GM12878 (cell line): ENCODE data around the gene TTC23L. TPM values are rescaled to one million over a fixed set of nuclear protein-coding genes. Genes with fewer than 3 reads are reported as not detected.

Experiments used
- ATAC-seq: fragments of 200-7000 bp; cut with Tn5 transposase; 3 replicates; pipeline ENCODE4 v1.9.1; 2020; ENCODE audit warnings: mild to moderate bottlenecking, moderate library complexity
- BruUV-seq: library from RNA; stranded (reverse); fragments of 400-500 nt; replicated peaks from 2 replicates; lab custom pipeline; 2021; lab: Mats Ljungman, UMichigan
- CTCF ChIA-PET: fragments of 300-600 bp; sonication (Branson Sonifier 250); formaldehyde crosslinking; extraction: SDS; loops from one replicate; lab custom pipeline; 2021; ENCODE audit warnings: inconsistent platforms; lab: Yijun Ruan, JAX
- POLR2A ChIA-PET: fragments of 350-600 bp; formaldehyde crosslinking; extraction: SDS; loops from one replicate; lab custom pipeline; 2021; ENCODE audit warnings: inconsistent platforms; lab: Charles Lee
- RAD21 ChIA-PET: fragments of 300-600 bp; sonication (Branson Sonifier 250); formaldehyde crosslinking; loops from one replicate; lab custom pipeline; 2023; ENCODE audit warnings: antibody characterized with exemption; ENCODE audit not compliant: unreplicated experiment; lab: Charles Lee
- SMC1A ChIA-PET: fragments of 300-600 bp; sonication (Branson Sonifier 250); formaldehyde crosslinking; loops from one replicate; lab custom pipeline; 2023; ENCODE audit not compliant: unreplicated experiment, uncharacterized antibody; lab: Charles Lee
- DNase-seq: peaks from one replicate; pipeline ENCODE4 v3.0.0-alpha.2; 2011; ENCODE audit warnings: low read depth, low spot score
- FAIRE-seq: peaks from 3 replicates; lab custom pipeline; 2011; peaks lifted over from hg19 to GRCh38; lab: Jason Lieb, UNC
- H2AFZ ChIP-seq: 2 replicates; pipeline ENCODE4 v1.6.0; 2011; ENCODE audit warnings: low read depth, low read length, control low read depth; ENCODE audit not compliant: control insufficient read depth
- H3K27ac ChIP-seq: 2 replicates; pipeline ENCODE4 v1.5.1; 2011; ENCODE audit warnings: control low read depth; ENCODE audit not compliant: control insufficient read depth, insufficient read depth
- H3K27me3 ChIP-seq, 2 experiments: replicated peaks in 1 of 2; 2 replicates each; pipeline versions ENCODE4 v1.6.0 to v1.6.1; 2011; ENCODE audit warnings: low read length in 1 of 2; ENCODE audit not compliant: control insufficient read depth in 2 of 2, insufficient read depth in 2 of 2
- H3K36me3 ChIP-seq, 2 experiments: 2 replicates each; pipeline ENCODE4 v1.5.1; 2011; ENCODE audit warnings: low read length in 1 of 2; ENCODE audit not compliant: control insufficient read depth in 2 of 2, insufficient read depth in 2 of 2
- H3K4me1 ChIP-seq: 2 replicates; pipeline ENCODE4 v1.6.1; 2011; ENCODE audit warnings: mild to moderate bottlenecking, low read length, moderate library complexity, mixed read lengths; ENCODE audit not compliant: control insufficient read depth, insufficient read depth
- H3K4me2 ChIP-seq: 2 replicates; pipeline ENCODE4 v1.6.0; 2011; ENCODE audit warnings: control low read depth; ENCODE audit not compliant: control insufficient read depth, insufficient read depth
- H3K4me3 ChIP-seq: fragments of 200-600 bp; sonication (generic); 2 replicates; pipeline ENCODE4 v1.5.1; 2016
- H3K79me2 ChIP-seq: 2 replicates; pipeline ENCODE4 v1.6.0; 2011; ENCODE audit warnings: low read length; ENCODE audit not compliant: control insufficient read depth, insufficient read depth
- H3K9ac ChIP-seq: 2 replicates; pipeline ENCODE4 v1.8.0; 2011; ENCODE audit warnings: low read length, control low read depth, mixed read lengths; ENCODE audit not compliant: control insufficient read depth, insufficient read depth
- H3K9me3 ChIP-seq: replicated peaks from 3 replicates; pipeline ENCODE4 v1.5.1; 2011; ENCODE audit warnings: mild to moderate bottlenecking, low read length; ENCODE audit not compliant: control insufficient read depth, insufficient read depth
- H4K20me1 ChIP-seq: 2 replicates; pipeline ENCODE4 v1.6.0; 2011; ENCODE audit not compliant: control insufficient read depth, insufficient read depth
- BCL3 ChIP-seq: IDR thresholded peaks from 2 replicates; pipeline ENCODE4 v1.6.1; 2011; ENCODE audit warnings: borderline replicate concordance, low read depth, mild to moderate bottlenecking, moderate library complexity, low read length; ENCODE audit not compliant: insufficient read depth, poor library complexity, severe bottlenecking
- CBFB ChIP-seq: IDR thresholded peaks from 2 replicates; pipeline ENCODE4 v1.6.1; 2016; ENCODE audit warnings: antibody characterized with exemption, low read depth
- IKZF1 ChIP-seq: fragments of 450-650 bp; conservative IDR thresholded peaks from 2 replicates; pipeline ENCODE4 v1.6.1; 2017; ENCODE audit warnings: antibody characterized with exemption, mild to moderate bottlenecking
- LARP7 ChIP-seq: fragments of 450-650 bp; IDR thresholded peaks from 2 replicates; pipeline ENCODE4 v1.6.1; 2017; ENCODE audit warnings: mild to moderate bottlenecking
- MYB ChIP-seq: fragments of 150-350 bp; IDR thresholded peaks from 2 replicates; pipeline ENCODE4 v1.6.1; 2014; ENCODE audit warnings: mild to moderate bottlenecking, low read depth, low read length, borderline replicate concordance
- NBN ChIP-seq: fragments of 450-650 bp; IDR thresholded peaks from 2 replicates; pipeline ENCODE4 v1.6.1; 2016
- PBX3 ChIP-seq: IDR thresholded peaks from 2 replicates; pipeline ENCODE4 v1.6.1; 2011; ENCODE audit warnings: mild to moderate bottlenecking, low read depth, low read length, moderate library complexity; ENCODE audit not compliant: insufficient replicate concordance
- PML ChIP-seq: IDR thresholded peaks from 2 replicates; pipeline ENCODE4 v1.6.1; 2012; ENCODE audit warnings: low read length, inconsistent platforms
- POLR2AphosphoS5 ChIP-seq: IDR thresholded peaks from 2 replicates; pipeline ENCODE4 v1.6.1; 2011; ENCODE audit warnings: mild to moderate bottlenecking, low read length, inconsistent platforms
- RB1 ChIP-seq: fragments of 450-650 bp; formaldehyde crosslinking; IDR thresholded peaks from 2 replicates; pipeline ENCODE4 v1.6.1; 2017; ENCODE audit warnings: mild to moderate bottlenecking, borderline replicate concordance
- RELA ChIP-seq: fragments of 450-650 bp; IDR thresholded peaks from 2 replicates; pipeline ENCODE4 v1.8.0; 2014; ENCODE audit warnings: borderline replicate concordance; ENCODE audit not compliant: partially characterized antibody
- TCF7 ChIP-seq: IDR thresholded peaks from 2 replicates; pipeline ENCODE4 v1.6.1; 2014; ENCODE audit warnings: antibody characterized with exemption, borderline replicate concordance
- ZZZ3 ChIP-seq: IDR thresholded peaks from 2 replicates; pipeline ENCODE4 v1.6.1; 2011; ENCODE audit warnings: low read depth; ENCODE audit not compliant: control insufficient read depth, insufficient read length
- WGBS: methylation state at CpG from one replicate; pipeline ENCODE4 v1.1.6; 2016; ENCODE audit warnings: low lambda C conversion rate; ENCODE audit not compliant: insufficient replicate concordance, insufficient coverage; ENCODE audit errors: missing lambda C conversion rate; 5-methylcytosine and 5-hydroxymethylcytosine counted together
- in situ Hi-C: fragments of 300-500 bp; cut with MboI; formaldehyde crosslinking; loops from 9 replicates; pipeline ENCODE4 v1.14.3; 2018; ENCODE audit warnings: mixed read lengths
- intact Hi-C: fragments of 100-400 bp; cut with micrococcal nuclease; formaldehyde crosslinking; loops from one replicate; pipeline ENCODE4 v1.14.2; 2022; ENCODE audit not compliant: unreplicated experiment
- polyA plus RNA-seq, 11 experiments: library from polyadenylated mRNA; depleted of rRNA in 4 of 11; unstranded in 6 of 11; stranded (reverse) in 5 of 11; fragments of >200 nt; fragmentation: Nextera tagmentation in 4 of 11; fragmentation: Illumina TruSeq in 1 of 11; extraction: Ambion mirVana in 4 of 11; extraction: Trizol in 1 of 11; gene quantifications; 1 replicate in 1 of 11; 2 replicates in 10 of 11; pipeline versions ENCODE4 v1.2.1 to v1.2.3, GENCODE V29; 2011 to 2016; ENCODE audit warnings: inconsistent platforms in 2 of 11, missing spikeins in 2 of 11, low read depth in 1 of 11
- total RNA-seq, 4 experiments: library from RNA; depleted of rRNA in 3 of 4; stranded (reverse); fragments of >200 nt in 3 of 4; fragmentation: Illumina TruSeq in 1 of 4; extraction: Trizol in 1 of 4; gene quantifications; 2 replicates each; pipeline versions ENCODE4 v1.2.1 to v1.2.3, GENCODE V29; 2013 to 2021
- TF ChIP-seq, protein P1 (sequence below): IDR thresholded peaks from 2 replicates; pipeline ENCODE4 v1.6.1; 2011; ENCODE audit warnings: low read depth, mild to moderate bottlenecking, low read length, moderate library complexity, borderline replicate concordance; ENCODE audit errors: extremely low read depth
- TF ChIP-seq, protein P2 (sequence below): fragments of 150-350 bp; IDR thresholded peaks from 2 replicates; pipeline ENCODE4 v1.6.1; 2016; ENCODE audit warnings: low read depth, low read length

Gene TTC23L
- total and polyA plus RNA-seq, 10 of the 15 experiments (the other 5 are each of a cell fraction or from before 2014, with no cell fraction given): 0.09 to 0.34 TPM; not detected in 8

DNA sequence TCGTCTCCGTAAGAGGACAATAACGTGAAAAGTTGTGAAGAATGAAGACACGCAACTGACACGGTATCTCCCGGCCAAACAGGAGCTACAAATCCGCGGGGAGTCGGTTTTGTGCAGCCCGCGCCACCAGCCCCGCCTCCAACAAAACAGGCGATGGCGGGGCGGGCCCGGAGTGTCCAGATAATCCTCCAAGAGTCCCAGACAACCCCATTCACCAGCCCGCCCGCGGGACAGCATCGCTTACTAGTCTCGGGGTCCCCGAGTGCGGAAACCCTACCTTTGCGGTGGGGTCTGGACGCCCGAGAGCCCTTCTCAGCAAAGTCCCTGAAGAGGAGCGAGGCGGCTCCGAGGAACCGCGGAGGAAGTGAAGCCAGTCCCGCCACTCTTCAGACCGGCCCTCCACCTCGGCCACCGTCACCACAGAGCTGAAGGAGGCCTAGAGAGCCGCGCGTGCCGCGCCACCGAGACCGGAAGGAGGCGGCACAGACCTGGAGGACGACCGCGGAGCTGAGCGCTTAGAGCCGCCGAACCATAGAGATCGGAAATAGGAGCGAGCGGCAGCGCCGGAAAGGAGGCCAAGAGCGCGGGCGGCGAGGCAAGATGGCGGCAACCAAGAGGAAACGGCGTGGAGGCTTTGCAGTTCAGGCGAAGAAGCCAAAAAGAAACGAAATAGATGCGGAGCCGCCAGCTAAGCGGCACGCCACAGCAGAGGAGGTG, 76.3 kb downstream of the TTC23L start, which contains the start of the genes BRIX1 and RAD1:
Gene BRIX1 (plus strand): TSS at position 573 of the 717 bp plus-strand sequence. CDS start 28 bp downstream, at position 601.
Gene RAD1 (minus strand): TSS at position 366 of the 717 bp plus-strand sequence. CDS start 612 bp downstream, outside the sequence.
- Histone ChIP-seq H3K4me2 (peak within 1 kb of the TSS; percentile 88), H3K36me3 (peaks cover 0 to 7% of the 10 kb centered on the region in 2 experiments; a peak in 1 of 4 replicates), H3K9me3 (no peaks in the 10 kb centered on the region), H3K79me2 (peaks cover 69% of the 10 kb centered on the region), H2AFZ (peak within 1 kb of the TSS; percentile 96), H4K20me1 (no peaks in the 10 kb centered on the region), H3K9ac (peak within 1 kb of the TSS; percentile 96), H3K27me3 (no peaks in the 10 kb centered on the region), H3K27ac (peak within 1 kb of the TSS; percentile 90), H3K4me3 (peak within 1 kb of the TSS; percentile 100), H3K4me1 (peaks cover 6% of the 10 kb centered on the region; the same call in 1 of the 2 replicates)
- peak; percentile 69 for FAIRE-seq
- ChIA-PET POLR2A (interaction anchor here (0.5 to 5.3 kb wide), 5 partner anchors 11 to 721 kb away, joined by 3 to 79 read pairs (median 5); partner anchors contain the start of gene DNAJC21), CTCF (interaction anchor here (0.7 to 2.9 kb wide), 10 partner anchors 14 to 429 kb away, joined by 3 to 13 read pairs (median 5); partner anchors contain the start of gene DNAJC21), RAD21 (interaction anchor here (0.9 to 3.8 kb wide), 8 partner anchors 9 to 429 kb away, joined by 3 to 50 read pairs (median 4); partner anchors contain the start of gene DNAJC21), SMC1A (interaction anchor here (0.7 to 4.5 kb wide), 12 partner anchors 9 to 416 kb away, joined by 3 to 27 read pairs (median 3); no protein-coding TSS in a partner anchor)
- peak; percentile 96 for ATAC-seq
- no TSS peak for BruUV-seq
- DNase-seq: peak; percentile 86
- under 1% methylated on average over 67 of the region's 67 CpGs for WGBS
- intact Hi-C loops: loop anchor here (2.0 to 10.0 kb wide), 3 partner anchors 14 to 910 kb away; partner anchors contain the start of genes AMACR and DNAJC21
- in situ Hi-C loops: loop anchor here (10.0 to 25.0 kb wide), 3 partner anchors 428 to 1470 kb away; partner anchors contain the start of genes AMACR and TARS1
- TF ChIP-seq MYB (no peak), POLR2AphosphoS5 (peak; percentile 94), PBX3 (peak; percentile 4), RELA (peak; percentile 71), LARP7 (no peak), ZZZ3 (no peak), RB1 (peak; percentile 97; the same call in 1 of the 2 replicates), TCF7 (no peak), PML (peak; percentile 89), IKZF1 (peak; percentile 96), CBFB (peak; percentile 97), NBN (peak; percentile 90), BCL3 (no peak)
- TF ChIP-seq, protein P1, sequence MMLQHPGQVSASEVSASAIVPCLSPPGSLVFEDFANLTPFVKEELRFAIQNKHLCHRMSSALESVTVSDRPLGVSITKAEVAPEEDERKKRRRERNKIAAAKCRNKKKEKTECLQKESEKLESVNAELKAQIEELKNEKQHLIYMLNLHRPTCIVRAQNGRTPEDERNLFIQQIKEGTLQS: no peak
- TF ChIP-seq, protein P2, sequence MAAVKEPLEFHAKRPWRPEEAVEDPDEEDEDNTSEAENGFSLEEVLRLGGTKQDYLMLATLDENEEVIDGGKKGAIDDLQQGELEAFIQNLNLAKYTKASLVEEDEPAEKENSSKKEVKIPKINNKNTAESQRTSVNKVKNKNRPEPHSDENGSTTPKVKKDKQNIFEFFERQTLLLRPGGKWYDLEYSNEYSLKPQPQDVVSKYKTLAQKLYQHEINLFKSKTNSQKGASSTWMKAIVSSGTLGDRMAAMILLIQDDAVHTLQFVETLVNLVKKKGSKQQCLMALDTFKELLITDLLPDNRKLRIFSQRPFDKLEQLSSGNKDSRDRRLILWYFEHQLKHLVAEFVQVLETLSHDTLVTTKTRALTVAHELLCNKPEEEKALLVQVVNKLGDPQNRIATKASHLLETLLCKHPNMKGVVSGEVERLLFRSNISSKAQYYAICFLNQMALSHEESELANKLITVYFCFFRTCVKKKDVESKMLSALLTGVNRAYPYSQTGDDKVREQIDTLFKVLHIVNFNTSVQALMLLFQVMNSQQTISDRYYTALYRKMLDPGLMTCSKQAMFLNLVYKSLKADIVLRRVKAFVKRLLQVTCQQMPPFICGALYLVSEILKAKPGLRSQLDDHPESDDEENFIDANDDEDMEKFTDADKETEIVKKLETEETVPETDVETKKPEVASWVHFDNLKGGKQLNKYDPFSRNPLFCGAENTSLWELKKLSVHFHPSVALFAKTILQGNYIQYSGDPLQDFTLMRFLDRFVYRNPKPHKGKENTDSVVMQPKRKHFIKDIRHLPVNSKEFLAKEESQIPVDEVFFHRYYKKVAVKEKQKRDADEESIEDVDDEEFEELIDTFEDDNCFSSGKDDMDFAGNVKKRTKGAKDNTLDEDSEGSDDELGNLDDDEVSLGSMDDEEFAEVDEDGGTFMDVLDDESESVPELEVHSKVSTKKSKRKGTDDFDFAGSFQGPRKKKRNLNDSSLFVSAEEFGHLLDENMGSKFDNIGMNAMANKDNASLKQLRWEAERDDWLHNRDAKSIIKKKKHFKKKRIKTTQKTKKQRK: no peak
